Mucosa of stomach (tissue), 1 donor: ENCODE data around the gene CFL1.

Source experiments
- H3K27me3 ChIP-seq: one replicate; pipeline ENCODE4 v1.7.0; 2013; ENCODE audit warnings: mild to moderate bottlenecking, low read length; ENCODE audit not compliant: control insufficient read depth, insufficient read depth
- H3K36me3 ChIP-seq: one replicate; pipeline ENCODE4 v1.7.0; 2013; ENCODE audit warnings: low read length; ENCODE audit not compliant: control insufficient read depth, insufficient read depth
- H3K4me1 ChIP-seq: one replicate; pipeline ENCODE4 v1.7.0; 2013; ENCODE audit warnings: mild to moderate bottlenecking, low read length; ENCODE audit not compliant: control insufficient read depth, insufficient read depth
- H3K4me3 ChIP-seq: one replicate; pipeline ENCODE4 v1.7.0; 2013; ENCODE audit warnings: low read length
- H3K9ac ChIP-seq: one replicate; pipeline ENCODE4 v1.7.0; 2013; ENCODE audit warnings: mild to moderate bottlenecking, low read length, moderate library complexity
- H3K9me3 ChIP-seq: one replicate; pipeline ENCODE4 v1.7.0; 2013; ENCODE audit warnings: mild to moderate bottlenecking, low read length, moderate library complexity; ENCODE audit not compliant: control insufficient read depth
- donor health status: Pancreatic carcinoma.

Gene CFL1

DNA sequence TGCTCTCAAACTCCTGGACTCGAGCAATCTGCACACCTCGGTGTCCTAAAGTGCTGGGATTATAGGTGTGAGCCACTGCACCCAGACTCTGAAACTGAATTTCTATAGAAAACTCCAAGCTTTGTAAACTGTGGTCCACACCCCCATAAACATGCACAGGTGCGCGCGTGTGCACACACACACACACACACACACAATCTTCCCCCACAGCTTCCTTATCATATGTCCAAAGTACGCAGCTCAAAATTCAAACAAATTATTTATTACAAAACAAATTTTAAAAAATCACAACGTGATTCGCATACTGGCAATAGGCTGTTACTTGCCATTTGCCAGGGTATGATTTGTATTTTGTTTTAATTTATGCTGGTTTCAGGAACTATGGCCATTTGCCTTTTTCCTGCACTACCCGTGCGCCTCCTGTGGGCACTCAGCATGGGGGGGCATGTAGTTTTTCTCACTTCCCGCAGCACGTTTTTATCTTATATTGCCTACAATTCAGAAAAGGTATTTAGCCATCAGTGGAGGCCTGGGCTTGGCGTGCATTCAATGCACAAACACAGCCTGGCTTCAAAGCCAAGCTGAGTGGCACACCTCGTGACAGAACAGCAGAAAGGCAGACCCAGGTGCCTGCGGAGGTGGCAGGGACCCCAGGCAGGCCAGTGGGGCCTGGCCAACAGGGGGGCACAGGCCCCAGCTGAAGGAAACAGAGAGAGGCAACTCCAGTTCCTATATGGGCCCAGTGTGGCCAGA, 35.0 kb downstream of the CFL1 start:
- Histone ChIP-seq H3K27me3 (no peaks in the 10 kb centered on the region), H3K4me1 (peaks cover 22% of the 10 kb centered on the region), H3K36me3 (no peaks in the 10 kb centered on the region), H3K4me3 (no peak overlapping the region), H3K9me3 (no peaks in the 10 kb centered on the region), H3K9ac (no peak overlapping the region)

DNA sequence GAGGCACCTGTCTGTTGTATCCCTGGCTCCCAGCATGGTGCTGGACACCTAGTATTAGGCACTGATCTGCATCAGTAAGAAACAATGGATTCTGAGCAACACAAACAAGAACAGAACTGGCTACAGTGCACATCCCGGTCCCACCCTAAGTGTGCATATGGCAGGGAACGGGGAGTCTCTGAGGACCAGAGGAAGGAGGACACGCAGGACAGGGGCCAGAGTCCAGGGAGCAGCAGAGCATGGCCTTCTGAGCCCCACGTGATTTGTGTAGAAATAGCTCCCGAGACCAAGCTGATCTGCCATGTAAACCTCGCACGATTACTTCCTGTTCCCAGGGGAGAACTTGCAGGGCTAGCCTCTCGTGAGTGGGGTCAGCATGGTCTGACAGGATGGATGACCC, 36.9 kb downstream of the CFL1 start:
- Histone ChIP-seq H3K9ac (no peak overlapping the region), H3K4me1 (peaks cover 22% of the 10 kb centered on the region), H3K27me3 (no peaks in the 10 kb centered on the region), H3K4me3 (no peak overlapping the region), H3K9me3 (no peaks in the 10 kb centered on the region), H3K36me3 (no peaks in the 10 kb centered on the region)

DNA sequence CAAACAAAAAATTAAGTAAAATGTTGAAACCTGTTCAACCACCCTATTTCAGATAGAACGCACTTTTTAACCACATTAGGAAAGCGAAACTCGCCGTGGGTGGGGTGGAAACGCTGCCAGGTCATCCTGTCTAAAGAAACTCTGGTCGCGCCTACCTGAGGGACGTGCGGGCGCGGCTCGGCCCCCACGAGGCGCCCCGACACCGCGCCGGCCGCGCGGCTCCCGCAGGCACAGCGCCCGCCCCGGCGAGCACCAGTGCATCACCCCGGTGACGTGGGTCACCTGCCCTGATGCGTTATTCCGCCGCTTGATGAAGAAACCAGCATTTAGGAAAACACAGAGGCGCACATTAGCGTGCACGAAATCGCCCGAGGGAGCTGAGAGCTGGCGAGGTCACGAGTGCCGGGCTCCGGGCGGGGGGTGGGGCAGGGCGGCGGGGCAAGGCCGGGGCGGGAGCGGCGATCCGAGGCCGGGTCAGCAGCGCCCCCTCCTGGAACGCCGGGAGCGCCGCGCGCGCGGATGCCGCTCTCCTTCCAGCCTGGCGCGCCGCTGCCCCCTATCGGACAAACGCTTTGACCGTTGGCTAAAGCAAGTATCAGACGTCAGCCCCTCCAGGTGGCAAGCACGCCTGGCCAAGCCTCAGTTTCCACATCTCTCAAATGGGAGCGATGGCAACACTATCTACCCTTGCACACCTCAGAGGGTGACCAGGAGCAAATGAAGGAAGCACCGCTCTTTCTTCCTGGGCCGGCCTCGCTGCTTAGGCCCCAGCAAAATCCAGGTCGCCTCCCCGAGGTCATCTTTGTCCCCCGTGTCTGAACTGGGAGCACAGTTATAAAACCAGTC, 39.9 kb downstream of the CFL1 start:
- H3K36me3 ChIP-seq, result no peaks in the 10 kb centered on the region
- H3K9me3 ChIP-seq, result no peaks in the 10 kb centered on the region
- no peaks in the 10 kb centered on the region for H3K27me3 ChIP-seq
- peaks cover 28% of the 10 kb centered on the region for H3K4me1 ChIP-seq
- peak overlapping the region; percentile 54 for H3K4me3 ChIP-seq
- H3K9ac ChIP-seq, result peak overlapping the region; percentile 68

DNA sequence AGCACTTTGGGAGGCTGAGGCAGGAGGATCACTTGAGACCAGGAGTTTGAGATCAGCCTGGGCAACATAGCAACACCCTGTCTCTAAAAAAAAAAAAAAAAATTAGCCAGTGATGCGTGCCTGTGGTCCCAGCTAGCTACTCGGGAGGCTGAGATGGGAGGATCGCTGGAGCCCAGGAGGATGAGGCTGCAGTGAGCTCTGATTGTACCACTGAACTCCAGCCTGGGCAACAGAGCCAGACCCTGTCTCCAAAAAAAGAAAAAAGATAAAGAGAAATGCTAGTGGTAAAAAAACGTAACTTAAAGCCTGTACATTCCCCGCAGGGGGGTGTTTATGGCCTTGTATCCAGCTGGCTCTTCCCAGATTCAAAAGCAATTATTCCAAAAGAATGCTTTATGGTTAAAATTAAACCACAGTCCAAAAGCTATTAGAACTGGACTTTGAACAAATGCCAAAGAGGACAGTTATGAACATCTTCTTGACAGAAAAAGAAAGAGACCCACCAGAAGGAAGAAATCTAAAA, 40.6 kb downstream of the CFL1 start:
- H3K9ac ChIP-seq, result peak overlapping the region; percentile 68
- no peaks in the 10 kb centered on the region for H3K27me3 ChIP-seq
- H3K9me3 ChIP-seq, result no peaks in the 10 kb centered on the region
- H3K4me1 ChIP-seq, result peaks cover 22% of the 10 kb centered on the region
- H3K4me3 ChIP-seq, result peak overlapping the region; percentile 54
- no peaks in the 10 kb centered on the region for H3K36me3 ChIP-seq

DNA sequence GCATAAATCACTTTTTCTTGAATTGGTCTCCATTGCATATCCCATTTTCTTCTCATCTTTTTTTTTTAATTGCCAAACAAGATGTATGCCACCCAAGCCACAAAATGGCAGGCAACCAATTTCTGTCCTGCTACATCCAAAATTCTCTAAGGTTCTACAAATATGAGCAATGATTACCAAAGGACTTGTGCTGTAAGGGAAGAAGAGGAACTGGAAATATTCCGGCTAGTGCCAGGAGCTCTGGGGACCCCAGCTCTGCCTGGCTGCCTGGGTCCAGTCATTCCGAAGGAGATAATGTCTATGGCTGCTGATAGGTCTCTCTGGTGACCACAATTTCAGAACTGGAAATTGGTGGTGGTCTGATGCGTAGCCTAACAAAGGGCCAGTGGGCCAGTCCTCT, 41.3 kb downstream of the CFL1 start:
- no peaks in the 10 kb centered on the region for H3K27me3 ChIP-seq
- no peak overlapping the region for H3K9ac ChIP-seq

DNA sequence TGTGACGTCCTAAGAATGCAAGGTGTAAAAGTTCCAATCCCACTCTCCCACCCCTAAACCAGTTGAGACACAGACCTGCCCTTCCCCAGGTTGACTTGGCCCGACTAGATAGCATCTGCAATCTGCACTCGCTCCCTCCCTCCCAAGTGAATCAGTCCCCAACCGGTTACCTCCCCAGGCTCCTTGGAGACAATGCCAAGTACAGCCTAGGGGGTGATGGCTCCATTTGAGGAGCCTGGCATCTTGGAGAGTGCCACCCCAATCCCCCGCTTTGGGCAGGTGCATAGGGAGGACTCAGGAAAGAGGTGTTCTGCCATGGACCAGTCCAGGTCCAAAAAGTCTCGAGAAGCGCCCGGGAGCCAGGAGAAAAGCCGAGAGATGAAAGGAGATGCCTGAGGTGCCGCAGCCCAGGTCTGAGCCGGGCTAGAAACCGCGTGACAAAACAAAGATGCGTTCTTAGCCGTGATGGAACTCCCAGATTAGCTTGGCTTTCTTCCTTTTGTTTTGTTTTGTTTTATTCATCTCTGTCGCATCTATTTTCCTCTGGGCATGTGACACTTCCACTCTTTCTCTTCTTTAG, 42.9 kb downstream of the CFL1 start:
- Histone ChIP-seq H3K9me3 (no peaks in the 10 kb centered on the region), H3K9ac (no peak overlapping the region), H3K27me3 (peaks cover 3% of the 10 kb centered on the region), H3K36me3 (no peaks in the 10 kb centered on the region), H3K4me3 (no peak overlapping the region), H3K4me1 (peaks cover 16% of the 10 kb centered on the region)

More for the DNA sequence above, 41.3 kb downstream of the CFL1 start:
- Histone ChIP-seq H3K36me3 (no peaks in the 10 kb centered on the region), H3K4me3 (no peak overlapping the region), H3K9me3 (no peaks in the 10 kb centered on the region), H3K4me1 (peaks cover 22% of the 10 kb centered on the region)

DNA sequence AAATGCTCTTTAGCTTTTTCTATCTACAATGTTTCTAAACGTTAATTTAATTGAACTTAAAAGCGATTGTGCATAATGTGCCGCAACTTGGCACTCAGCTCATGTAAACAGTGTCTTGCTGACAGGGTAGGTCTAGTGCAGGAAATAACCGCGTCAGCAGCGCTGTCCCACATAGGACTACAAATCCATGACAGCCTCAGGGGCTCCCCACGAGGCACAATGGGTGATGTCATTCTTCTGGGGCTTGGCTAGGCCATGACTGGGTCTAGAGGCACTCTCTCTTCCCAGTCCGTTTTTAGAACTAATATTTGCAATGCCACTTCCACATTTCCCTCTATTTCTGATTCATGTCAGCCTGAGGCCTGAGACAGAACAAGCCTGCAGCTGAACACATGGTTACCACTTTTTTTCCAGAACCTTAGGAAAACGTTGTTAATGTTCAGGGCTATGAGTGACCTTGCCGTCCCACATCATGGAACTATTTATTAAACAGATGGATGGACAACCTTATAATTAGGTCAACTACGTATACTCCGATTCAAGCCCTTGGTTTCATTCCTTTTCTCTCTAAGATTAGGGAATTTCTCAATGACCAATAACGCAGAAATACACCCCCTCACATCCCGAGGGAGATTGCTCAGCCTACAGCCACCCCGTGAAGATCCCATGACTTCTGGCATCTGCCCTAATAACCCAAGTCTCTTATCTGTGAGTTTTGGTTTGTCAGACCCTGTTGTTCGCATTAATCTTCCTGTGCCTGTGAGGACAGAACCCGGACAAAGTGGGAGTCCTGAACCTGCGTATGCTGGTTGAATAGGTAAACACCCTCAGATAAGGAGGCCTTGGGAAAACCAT, 43.6 kb downstream of the CFL1 start:
- Histone ChIP-seq H3K9me3 (no peaks in the 10 kb centered on the region), H3K4me3 (no peak overlapping the region), H3K36me3 (no peaks in the 10 kb centered on the region), H3K9ac (no peak overlapping the region), H3K27me3 (peaks cover 3% of the 10 kb centered on the region), H3K4me1 (peaks cover 16% of the 10 kb centered on the region)

DNA sequence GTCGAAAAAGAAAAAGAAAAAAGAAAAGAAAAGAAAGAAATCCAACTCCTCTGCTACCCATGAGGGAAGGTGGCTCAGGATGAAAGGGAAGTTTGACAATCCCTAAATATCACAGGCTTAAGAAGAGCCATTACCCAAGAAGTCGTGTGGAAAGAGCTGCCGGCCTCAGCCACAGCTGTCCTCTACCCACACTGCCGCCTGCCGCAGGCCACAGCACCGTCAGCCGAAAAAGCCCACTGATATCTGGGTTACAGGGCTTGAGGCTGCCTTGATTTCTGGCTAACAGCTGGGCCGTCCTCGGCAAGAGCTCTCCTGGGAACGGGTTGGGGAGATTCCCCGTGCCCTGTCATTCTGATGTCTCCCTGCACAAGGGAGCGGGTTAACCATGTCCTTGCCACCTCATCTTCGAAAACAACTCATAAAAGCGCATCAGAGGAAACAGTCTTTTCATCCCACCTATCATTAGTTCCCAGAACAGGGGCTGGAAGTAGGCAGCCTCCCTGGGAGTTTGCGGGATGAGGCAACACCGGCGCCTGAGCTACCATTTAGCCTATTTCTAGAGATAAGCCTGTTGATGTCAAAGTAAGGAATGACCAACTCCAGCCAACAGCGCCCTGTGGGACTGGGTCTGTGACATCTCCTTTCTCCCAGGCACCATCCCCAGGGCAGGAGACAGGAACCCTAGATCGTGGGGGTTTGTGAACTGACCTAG, 46.1 kb downstream of the CFL1 start:
- H3K4me1 ChIP-seq, result peaks cover 12% of the 10 kb centered on the region
- H3K36me3 ChIP-seq, result no peaks in the 10 kb centered on the region
- no peak overlapping the region for H3K4me3 ChIP-seq
- H3K9me3 ChIP-seq, result no peaks in the 10 kb centered on the region
- peaks cover 16% of the 10 kb centered on the region for H3K27me3 ChIP-seq
- H3K9ac ChIP-seq, result no peak overlapping the region

DNA sequence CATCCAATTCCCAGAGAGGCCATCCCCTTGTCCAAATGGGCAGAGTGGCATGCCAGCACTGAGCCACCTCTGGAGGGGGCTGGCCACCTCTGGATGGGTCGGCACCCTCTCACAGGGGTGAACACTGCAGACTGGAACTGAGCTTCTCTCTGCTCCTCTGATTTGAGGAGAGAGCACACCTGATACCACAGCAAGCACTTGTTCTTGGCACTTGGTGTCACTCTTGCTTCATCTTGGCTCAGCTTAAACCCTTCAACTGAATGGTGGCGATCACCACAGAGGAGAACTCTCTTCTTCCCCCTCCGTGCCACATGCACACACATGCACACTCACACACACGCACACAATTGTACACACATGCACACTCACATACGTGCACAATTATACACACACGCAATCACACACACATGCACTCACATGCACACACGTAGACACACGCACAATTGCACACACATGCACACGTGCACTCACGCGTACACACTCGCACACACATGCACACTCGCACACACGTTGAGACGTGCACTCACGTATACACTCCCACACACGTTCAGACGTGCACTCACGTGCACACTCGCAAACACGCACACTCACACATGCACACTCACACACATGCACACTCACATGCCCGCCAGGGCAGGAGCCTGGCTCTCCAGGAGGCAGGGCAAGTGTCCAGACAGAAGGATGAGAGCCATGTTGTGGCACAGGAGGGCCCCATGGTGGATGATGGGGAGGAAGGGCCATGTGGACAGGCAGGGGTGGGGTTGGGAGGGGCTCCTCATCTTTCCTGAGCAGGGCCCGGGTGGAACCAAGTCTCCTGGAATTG, 47.7 kb downstream of the CFL1 start:
- H3K27me3 ChIP-seq, result peaks cover 17% of the 10 kb centered on the region
- no peaks in the 10 kb centered on the region for H3K36me3 ChIP-seq
- H3K4me3 ChIP-seq, result no peak overlapping the region
- peaks cover 12% of the 10 kb centered on the region for H3K4me1 ChIP-seq
- H3K9me3 ChIP-seq, result no peaks in the 10 kb centered on the region
- no peak overlapping the region for H3K9ac ChIP-seq

DNA sequence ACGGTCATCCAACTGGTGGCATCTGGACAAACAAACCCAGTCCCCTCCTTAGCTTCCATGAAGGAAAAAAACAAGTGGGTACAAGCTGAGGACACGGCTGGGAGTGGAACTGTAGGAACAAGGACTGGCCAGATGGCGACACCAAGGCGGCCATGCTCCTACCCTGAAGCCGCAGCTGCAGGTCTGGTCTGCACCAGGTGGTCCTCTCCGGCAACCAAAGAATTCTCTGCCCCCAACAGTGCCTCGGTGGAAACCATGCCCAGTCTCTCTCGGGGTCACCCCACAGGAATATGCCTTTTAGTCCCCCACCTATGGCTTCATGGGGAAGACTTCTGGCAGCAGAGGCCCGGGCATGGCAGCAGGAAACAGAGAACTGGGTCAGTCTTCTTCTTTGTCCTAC, 48.5 kb downstream of the CFL1 start:
- H3K9me3 ChIP-seq, result no peaks in the 10 kb centered on the region
- no peak overlapping the region for H3K4me3 ChIP-seq
- H3K9ac ChIP-seq, result no peak overlapping the region
- H3K27me3 ChIP-seq, result peaks cover 17% of the 10 kb centered on the region
- peaks cover 6% of the 10 kb centered on the region for H3K4me1 ChIP-seq
- no peaks in the 10 kb centered on the region for H3K36me3 ChIP-seq
